Hepatocyte (in vitro differentiated cells): Measurements from ENCODE around the gene LRRC23. TPM values are rescaled to one million over a fixed set of nuclear protein-coding genes. Genes with fewer than 3 reads are reported as not detected.

ENCODE experiments used
- DNase-seq: peaks from one replicate; pipeline ENCODE4 v3.0.0-alpha.2; 2016; ENCODE audit warnings: low spot score
- H2AFZ ChIP-seq: fragments of 200-600 bp; sonication (generic); 2 replicates; pipeline ENCODE4 v1.6.0; 2016; ENCODE audit warnings: antibody characterized with exemption, mild to moderate bottlenecking
- H3K27ac ChIP-seq: fragments of 200-600 bp; sonication (generic); 2 replicates; pipeline ENCODE4 v1.5.1; 2016; ENCODE audit warnings: mild to moderate bottlenecking
- H3K27me3 ChIP-seq: fragments of 200-600 bp; sonication (generic); 2 replicates; pipeline ENCODE4 v1.6.1; 2016
- H3K36me3 ChIP-seq: fragments of 200-600 bp; sonication (generic); replicated peaks from 2 replicates; pipeline ENCODE4 v1.5.1; 2016; ENCODE audit warnings: low read depth; ENCODE audit not compliant: insufficient read depth
- H3K4me1 ChIP-seq: fragments of 200-600 bp; sonication (generic); 2 replicates; pipeline ENCODE4 v1.5.1; 2016; ENCODE audit warnings: mild to moderate bottlenecking, moderate library complexity; ENCODE audit not compliant: insufficient read depth
- H3K4me2 ChIP-seq: fragments of 200-600 bp; sonication (generic); 2 replicates; pipeline ENCODE4 v1.6.0; 2016
- H3K4me3 ChIP-seq: fragments of 200-600 bp; sonication (generic); 2 replicates; pipeline ENCODE4 v1.5.1; 2016; ENCODE audit warnings: mild to moderate bottlenecking
- H3K79me2 ChIP-seq: fragments of 200-600 bp; sonication (generic); 2 replicates; pipeline ENCODE4 v1.6.0; 2017; ENCODE audit warnings: mild to moderate bottlenecking
- H3K9me2 ChIP-seq: fragments of 200-600 bp; sonication (generic); replicated peaks from 2 replicates; pipeline ENCODE4 v1.6.0; 2017; ENCODE audit warnings: mild to moderate bottlenecking; ENCODE audit not compliant: insufficient read depth
- H3K9me3 ChIP-seq: fragments of 200-600 bp; sonication (generic); 2 replicates; pipeline ENCODE4 v1.5.1; 2016; ENCODE audit warnings: low read depth, mild to moderate bottlenecking
- H4K20me1 ChIP-seq: fragments of 200-600 bp; sonication (generic); 2 replicates; pipeline ENCODE4 v1.6.0; 2016; ENCODE audit warnings: mild to moderate bottlenecking; ENCODE audit not compliant: insufficient read depth, poor library complexity, severe bottlenecking
- CTCF ChIP-seq: fragments of 200-600 bp; sonication (generic); IDR thresholded peaks from 2 replicates; pipeline ENCODE4 v1.5.1; 2016; ENCODE audit warnings: antibody characterized with exemption, mild to moderate bottlenecking; ENCODE audit not compliant: poor library complexity
- EZH2 ChIP-seq: fragments of 200-600 bp; sonication (generic); IDR thresholded peaks from 2 replicates; pipeline ENCODE4 v1.6.1; 2016; ENCODE audit warnings: antibody characterized with exemption, mild to moderate bottlenecking, borderline replicate concordance
- EZH2phosphoT487 ChIP-seq: fragments of 200-600 bp; sonication (generic); IDR thresholded peaks from one replicate; pipeline ENCODE4 v1.6.1; 2018; ENCODE audit warnings: antibody characterized with exemption, mild to moderate bottlenecking, low read depth, moderate library complexity; ENCODE audit not compliant: unreplicated experiment, severe bottlenecking
- WGBS: methylation state at CpG from one replicate; pipeline ENCODE4 v1.1.6; 2016; ENCODE audit warnings: low lambda C conversion rate; ENCODE audit errors: missing lambda C conversion rate; 5-methylcytosine and 5-hydroxymethylcytosine counted together
- polyA plus RNA-seq: library from polyadenylated mRNA; unstranded; fragments of >200 nt; fragmentation: Nextera tagmentation; extraction: Ambion mirVana; gene quantifications from 2 replicates; pipeline ENCODE4 v1.2.1, GENCODE V29; 2016
- total RNA-seq: library from RNA; depleted of rRNA; stranded (reverse); fragments of >200 nt; gene quantifications from 2 replicates; pipeline ENCODE4 v1.2.3, GENCODE V29; 2014

Gene LRRC23
- total and polyA plus RNA-seq, 2 experiments from 2014 or later = 8.2 to 12.9 TPM

GRCh38 chr12:6925239-6925539, 20.6 kb downstream of the LRRC23 start:
- peak overlapping the region; percentile 76 for H3K4me2 ChIP-seq
- 55% methylated on average over 1 of the region's 1 CpG for WGBS
- no peaks in the 10 kb centered on the region for H3K9me2 ChIP-seq
- no peak overlapping the region for H3K4me3 ChIP-seq
- peaks cover 33% of the 10 kb centered on the region for H3K79me2 ChIP-seq
- TF ChIP-seq CTCF = no peak
- TF ChIP-seq EZH2 = no peak
- no peak for TF ChIP-seq EZH2phosphoT487
- H3K36me3 ChIP-seq = no peaks in the 10 kb centered on the region
- H3K4me1 ChIP-seq = peaks cover 37% of the 10 kb centered on the region
- H3K27ac ChIP-seq = peak overlapping the region; percentile 99
- H3K9me3 ChIP-seq = no peaks in the 10 kb centered on the region
- H2AFZ ChIP-seq = no peak overlapping the region
- H4K20me1 ChIP-seq = peaks cover 15% of the 10 kb centered on the region
- no peak for DNase-seq
- no peaks in the 10 kb centered on the region for H3K27me3 ChIP-seq

GRCh38 chr12:6925540-6926279, 21.1 kb downstream of the LRRC23 start:
- Histone ChIP-seq H2AFZ (peak overlapping the region; percentile 20), H3K9me2 (no peaks in the 10 kb centered on the region), H3K4me2 (peak overlapping the region; percentile 76), H4K20me1 (peaks cover 21% of the 10 kb centered on the region), H3K79me2 (peaks cover 38% of the 10 kb centered on the region), H3K4me1 (peaks cover 41% of the 10 kb centered on the region), H3K27ac (peak overlapping the region; percentile 99), H3K36me3 (no peaks in the 10 kb centered on the region), H3K9me3 (no peaks in the 10 kb centered on the region), H3K27me3 (no peaks in the 10 kb centered on the region), H3K4me3 (no peak overlapping the region)
- 18% methylated on average over 8 of the region's 8 CpGs for WGBS
- DNase-seq = peak; percentile 82
- no peak for TF ChIP-seq CTCF

- no peaks in the 10 kb centered on the region for H3K36me3 ChIP-seq
- H3K9me3 ChIP-seq = no peaks in the 10 kb centered on the region
- H2AFZ ChIP-seq = peak within 1 kb of the TSS; percentile 63
- peaks cover 52% of the 10 kb centered on the region for H3K4me1 ChIP-seq
- no peaks in the 10 kb centered on the region for H3K27me3 ChIP-seq
- peaks cover 39% of the 10 kb centered on the region for H4K20me1 ChIP-seq
- peak; percentile 92 for DNase-seq
- H3K27ac ChIP-seq = peak within 1 kb of the TSS; percentile 99
- no peak for TF ChIP-seq CTCF
- TF ChIP-seq EZH2phosphoT487 = no peak
- H3K4me3 ChIP-seq = peak within 1 kb of the TSS; percentile 96
- H3K79me2 ChIP-seq = peaks cover 56% of the 10 kb centered on the region
- no CpG with 5 or more reads among the region's 66 CpGs for WGBS
- H3K9me2 ChIP-seq = no peaks in the 10 kb centered on the region
- H3K4me2 ChIP-seq = peak within 1 kb of the TSS; percentile 91
Measured at GRCh38 chr12:6927379-6928021, 22.9 kb downstream of the LRRC23 start, which contains the start of gene ATN1. ATN1 (plus strand) TSS chr12:6927959; CDS start chr12:6934002, 6,043 bp downstream.
